SW 1271 (cell line): ENCODE measurements around the gene MRRF.

ENCODE experiments used
- DNase-seq, 2 experiments: peaks; one replicate each; lab custom pipeline; 2025; lab: John Stamatoyannopoulos, UW

Gene MRRF

GRCh38 chr9:122264360-122265148 lies at the start of gene MRRF, which contains the start of gene RBM18:
TSS of gene MRRF (plus strand) at chr9:122264882. CDS start at chr9:122270892, 6,010 bp downstream.
TSS of gene RBM18 (minus strand) at chr9:122264840. CDS start at chr9:122261492, 3,348 bp downstream.
- DNase-seq, result peak; percentile 87 to 89

- no peak for DNase-seq
Observed at GRCh38 chr9:122215663-122216062, 49.0 kb upstream of the MRRF start.

- DNase-seq, result no peak
Observed at GRCh38 chr9:122216138-122216797, 48.4 kb upstream of the MRRF start.

GRCh38 chr9:122216798-122217418 lies 47.8 kb upstream of the MRRF start:
- no peak for DNase-seq

GRCh38 chr9:122217640-122218039 lies 47.0 kb upstream of the MRRF start:
- DNase-seq, result no peak

GRCh38 chr9:122218071-122218934 lies 46.4 kb upstream of the MRRF start:
- no peak for DNase-seq

- no peak for DNase-seq
Observed at GRCh38 chr9:122218935-122219855, 45.5 kb upstream of the MRRF start.

GRCh38 chr9:122219856-122220672 lies 44.6 kb upstream of the MRRF start:
- DNase-seq, result no peak

GRCh38 chr9:122220673-122221182 lies 44.0 kb upstream of the MRRF start:
- DNase-seq, result no peak

GRCh38 chr9:122221183-122221811 lies 43.4 kb upstream of the MRRF start:
- no peak for DNase-seq

- DNase-seq, result no peak
Observed at GRCh38 chr9:122222791-122223190, 41.9 kb upstream of the MRRF start.

- DNase-seq, result no peak
Observed at GRCh38 chr9:122223435-122223834, 41.2 kb upstream of the MRRF start.

- no peak for DNase-seq
Observed at GRCh38 chr9:122225312-122226141, 39.2 kb upstream of the MRRF start.

- no peak for DNase-seq
Observed at GRCh38 chr9:122226142-122226757, 38.4 kb upstream of the MRRF start.

GRCh38 chr9:122226758-122227574 lies 37.7 kb upstream of the MRRF start:
- DNase-seq, result no peak

GRCh38 chr9:122227575-122227900 lies 37.1 kb upstream of the MRRF start:
- no peak for DNase-seq

GRCh38 chr9:122228191-122228567 lies 36.5 kb upstream of the MRRF start:
- DNase-seq, result no peak
